GM10248 (cell line): Measurements from ENCODE around the gene STRADB.

ENCODE experiments used
- CTCF ChIA-PET: fragments of 300-600 bp; sonication (Branson Sonifier 250); formaldehyde crosslinking; extraction: SDS; loops from one replicate; lab custom pipeline; 2021; ENCODE audit warnings: antibody characterized with exemption; lab: Yijun Ruan, JAX
- POLR2A ChIA-PET: fragments of 350-650 bp; sonication (Branson Sonifier 250); formaldehyde crosslinking; extraction: SDS; loops from one replicate; lab custom pipeline; 2020; ENCODE audit warnings: antibody characterized with exemption; lab: Yijun Ruan, JAX
- DNase-seq: peaks from one replicate; pipeline ENCODE4 v3.0.0; 2012; ENCODE audit errors: extremely low spot score
- TF ChIP-seq, protein P1 (sequence below): IDR thresholded peaks from 2 replicates; pipeline ENCODE4 v1.5.1; 2012; ENCODE audit warnings: mild to moderate bottlenecking, low read depth; ENCODE audit errors: extremely low read depth, missing control alignments, control extremely low read depth

Gene STRADB

DNA sequence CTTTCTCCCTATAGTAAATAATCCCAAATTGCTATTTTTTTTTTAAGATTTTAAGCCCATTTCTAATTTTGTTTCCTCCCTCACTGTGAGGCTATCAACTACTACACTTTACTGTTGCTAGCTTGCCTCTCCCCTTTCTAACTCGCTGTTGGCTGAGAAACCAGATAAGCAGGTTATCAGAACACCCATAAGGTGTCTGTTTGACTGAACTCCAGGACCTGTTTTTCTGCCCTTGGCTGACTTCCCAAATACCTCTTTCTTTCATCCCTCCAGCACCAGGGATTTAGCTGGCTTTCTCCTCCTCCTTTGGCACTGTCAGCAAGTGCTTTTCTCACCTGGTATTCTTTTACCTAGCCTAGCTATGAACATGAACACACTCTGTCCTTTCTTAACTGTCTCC lies 11.4 kb upstream of the STRADB start:
- ChIA-PET CTCF (interaction anchor here (1.0 kb wide), 1 partner anchor 76 kb away, joined by 3 read pairs; no protein-coding TSS in a partner anchor), POLR2A (no interaction called here)
- TF ChIP-seq, protein P1, sequence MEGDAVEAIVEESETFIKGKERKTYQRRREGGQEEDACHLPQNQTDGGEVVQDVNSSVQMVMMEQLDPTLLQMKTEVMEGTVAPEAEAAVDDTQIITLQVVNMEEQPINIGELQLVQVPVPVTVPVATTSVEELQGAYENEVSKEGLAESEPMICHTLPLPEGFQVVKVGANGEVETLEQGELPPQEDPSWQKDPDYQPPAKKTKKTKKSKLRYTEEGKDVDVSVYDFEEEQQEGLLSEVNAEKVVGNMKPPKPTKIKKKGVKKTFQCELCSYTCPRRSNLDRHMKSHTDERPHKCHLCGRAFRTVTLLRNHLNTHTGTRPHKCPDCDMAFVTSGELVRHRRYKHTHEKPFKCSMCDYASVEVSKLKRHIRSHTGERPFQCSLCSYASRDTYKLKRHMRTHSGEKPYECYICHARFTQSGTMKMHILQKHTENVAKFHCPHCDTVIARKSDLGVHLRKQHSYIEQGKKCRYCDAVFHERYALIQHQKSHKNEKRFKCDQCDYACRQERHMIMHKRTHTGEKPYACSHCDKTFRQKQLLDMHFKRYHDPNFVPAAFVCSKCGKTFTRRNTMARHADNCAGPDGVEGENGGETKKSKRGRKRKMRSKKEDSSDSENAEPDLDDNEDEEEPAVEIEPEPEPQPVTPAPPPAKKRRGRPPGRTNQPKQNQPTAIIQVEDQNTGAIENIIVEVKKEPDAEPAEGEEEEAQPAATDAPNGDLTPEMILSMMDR, result no peak
- DNase-seq, result no peak

- POLR2A ChIA-PET, result no interaction called here
- DNase-seq, result no peak
- CTCF ChIA-PET, result interaction anchor here (0.7 to 0.9 kb wide), 2 partner anchors 8 to 209 kb away, joined by 3 read pairs; no protein-coding TSS in a partner anchor
These were observed 10.1 kb upstream of the STRADB start for GRCh38 chr2:201441409-201441808.

GRCh38 chr2:201444746-201445465 lies 6.6 kb upstream of the STRADB start:
- POLR2A ChIA-PET, result no interaction called here
- CTCF ChIA-PET, result interaction anchor here (1.2 to 2.6 kb wide), 3 partner anchors 8 to 23 kb away, joined by 3 to 15 read pairs (median 6); no protein-coding TSS in a partner anchor
- TF ChIP-seq, protein P1, result no peak
- DNase-seq, result no peak

More at GRCh38 chr2:201441409-201441808, 10.1 kb upstream of the STRADB start:
- TF ChIP-seq, protein P1, result no peak

DNA sequence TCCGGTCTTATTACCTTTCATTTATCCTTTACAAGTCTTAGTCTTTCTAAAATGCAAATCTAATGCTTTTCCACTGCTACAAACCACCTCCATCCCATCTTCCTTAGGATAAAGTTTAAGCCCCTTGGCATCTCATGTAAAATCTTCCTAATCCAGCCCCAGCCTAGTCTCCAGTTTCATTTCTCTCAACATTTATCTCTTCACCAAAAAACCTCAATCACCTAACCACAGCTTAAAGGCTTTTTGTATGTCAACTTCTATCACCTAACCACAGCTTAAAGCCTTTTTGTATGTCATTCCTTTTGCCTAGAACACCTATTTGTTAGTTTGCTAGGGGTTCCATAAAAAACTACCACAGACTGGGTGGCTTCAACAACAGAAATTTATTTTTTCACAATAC lies 4.5 kb upstream of the STRADB start:
- TF ChIP-seq, protein P1, result no peak
- POLR2A ChIA-PET, result no interaction called here
- CTCF ChIA-PET, result interaction anchor here (0.7 to 2.6 kb wide), 7 partner anchors 13 to 233 kb away, joined by 3 to 15 read pairs (median 3); no protein-coding TSS in a partner anchor
- no peak for DNase-seq

GRCh38 chr2:201448061-201448460 lies 3.5 kb upstream of the STRADB start:
- ChIA-PET CTCF (no interaction called here), POLR2A (no interaction called here)
- TF ChIP-seq, protein P1, result no peak
- DNase-seq, result no peak

DNA sequence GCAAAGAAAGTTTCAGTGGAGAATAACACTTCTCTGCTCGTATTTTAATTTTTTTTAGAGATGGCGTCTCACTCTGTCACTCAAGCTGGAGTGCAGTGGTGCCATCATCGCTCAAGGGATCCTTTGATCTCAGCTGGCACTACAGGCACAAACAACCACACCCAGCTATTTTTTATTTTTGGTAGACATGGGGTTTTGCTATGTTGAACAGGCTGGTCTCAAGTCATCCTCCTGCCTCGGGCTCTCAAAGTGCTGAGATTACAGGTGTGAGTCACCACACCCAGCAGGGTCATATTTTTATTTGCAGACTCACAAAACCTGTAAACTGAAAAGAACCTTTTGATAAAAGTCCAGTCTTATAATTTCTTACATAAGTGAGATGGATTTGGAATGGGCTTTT lies 2.8 kb upstream of the STRADB start:
- no peak for DNase-seq
- TF ChIP-seq, protein P1, result no peak
- ChIA-PET CTCF (interaction anchor here (1.6 kb wide), 1 partner anchor 7 kb away, joined by 3 read pairs; no protein-coding TSS in a partner anchor), POLR2A (interaction anchor here (0.6 to 0.8 kb wide), 2 partner anchors 194 to 448 kb away, joined by 3 read pairs; no protein-coding TSS in a partner anchor)
